WERI-Rb-1 (cell line): ENCODE data around the gene NEURL1.
A peak's percentile ranks its signal among the peaks of the same experiment; 100 is the strongest.

ENCODE experiments used
- DNase-seq: peaks from one replicate; pipeline ENCODE4 v3.0.0-alpha.2; 2020
- H3K27ac ChIP-seq: fragments of 250-450 bp; sonication (Bioruptor Pico); 2 replicates; pipeline ENCODE4 v1.5.1; 2020; ENCODE audit warnings: mild to moderate bottlenecking, moderate library complexity
- H3K27me3 ChIP-seq: fragments of 250-450 bp; sonication (Bioruptor Pico); 2 replicates; pipeline ENCODE4 v1.5.1; 2021; ENCODE audit warnings: mild to moderate bottlenecking, low read depth, moderate library complexity; ENCODE audit not compliant: insufficient read depth, severe bottlenecking
- H3K36me3 ChIP-seq: fragments of 250-450 bp; sonication (Bioruptor Pico); 2 replicates; pipeline ENCODE4 v1.5.1; 2020; ENCODE audit warnings: mild to moderate bottlenecking, moderate library complexity
- H3K4me3 ChIP-seq: 2 replicates; pipeline ENCODE4 v1.5.1; 2011; ENCODE audit warnings: low read depth, mild to moderate bottlenecking, control low read depth, low read length
- H3K9me3 ChIP-seq: fragments of 250-450 bp; sonication (Bioruptor Pico); 2 replicates; pipeline ENCODE4 v1.5.1; 2021; ENCODE audit warnings: mild to moderate bottlenecking, moderate library complexity; ENCODE audit not compliant: severe bottlenecking
- TF ChIP-seq, protein P1 (sequence below): IDR thresholded peaks from 2 replicates; pipeline ENCODE4 v1.5.1; 2011; ENCODE audit warnings: low read depth, mild to moderate bottlenecking, control low read depth, inconsistent platforms, low read length

NEURL1 gene

GRCh38 chr10:103457896-103458583, 35.5 kb upstream of the NEURL1 start:
- TF ChIP-seq, protein P1, sequence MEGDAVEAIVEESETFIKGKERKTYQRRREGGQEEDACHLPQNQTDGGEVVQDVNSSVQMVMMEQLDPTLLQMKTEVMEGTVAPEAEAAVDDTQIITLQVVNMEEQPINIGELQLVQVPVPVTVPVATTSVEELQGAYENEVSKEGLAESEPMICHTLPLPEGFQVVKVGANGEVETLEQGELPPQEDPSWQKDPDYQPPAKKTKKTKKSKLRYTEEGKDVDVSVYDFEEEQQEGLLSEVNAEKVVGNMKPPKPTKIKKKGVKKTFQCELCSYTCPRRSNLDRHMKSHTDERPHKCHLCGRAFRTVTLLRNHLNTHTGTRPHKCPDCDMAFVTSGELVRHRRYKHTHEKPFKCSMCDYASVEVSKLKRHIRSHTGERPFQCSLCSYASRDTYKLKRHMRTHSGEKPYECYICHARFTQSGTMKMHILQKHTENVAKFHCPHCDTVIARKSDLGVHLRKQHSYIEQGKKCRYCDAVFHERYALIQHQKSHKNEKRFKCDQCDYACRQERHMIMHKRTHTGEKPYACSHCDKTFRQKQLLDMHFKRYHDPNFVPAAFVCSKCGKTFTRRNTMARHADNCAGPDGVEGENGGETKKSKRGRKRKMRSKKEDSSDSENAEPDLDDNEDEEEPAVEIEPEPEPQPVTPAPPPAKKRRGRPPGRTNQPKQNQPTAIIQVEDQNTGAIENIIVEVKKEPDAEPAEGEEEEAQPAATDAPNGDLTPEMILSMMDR: no peak
- Histone ChIP-seq H3K4me3 (no peak overlapping the region), H3K9me3 (no peaks in the 10 kb centered on the region), H3K27me3 (no peaks in the 10 kb centered on the region), H3K27ac (no peak overlapping the region), H3K36me3 (no peaks in the 10 kb centered on the region)
- no peak for DNase-seq

GRCh38 chr10:103458720-103459119, 34.8 kb upstream of the NEURL1 start, which contains the start of gene CALHM1:
TSS of gene CALHM1 (minus strand) at chr10:103458900. CDS start at chr10:103458751, 149 bp downstream.
- no peak within 1 kb of the TSS for H3K27ac ChIP-seq
- H3K27me3 ChIP-seq: no peaks in the 10 kb centered on the region
- H3K4me3 ChIP-seq: no peak within 1 kb of the TSS
- peak; percentile 85 for DNase-seq
- TF ChIP-seq, protein P1: no peak
- H3K9me3 ChIP-seq: no peaks in the 10 kb centered on the region
- H3K36me3 ChIP-seq: no peaks in the 10 kb centered on the region

GRCh38 chr10:103459615-103460014, 33.9 kb upstream of the NEURL1 start:
- H3K4me3 ChIP-seq: no peak overlapping the region

GRCh38 chr10:103463499-103463898, 30.0 kb upstream of the NEURL1 start:
- TF ChIP-seq, protein P1: no peak
- no peak for DNase-seq
- no peaks in the 10 kb centered on the region for H3K9me3 ChIP-seq
- no peaks in the 10 kb centered on the region for H3K36me3 ChIP-seq
- no peak overlapping the region for H3K4me3 ChIP-seq
- H3K27ac ChIP-seq: no peak overlapping the region
- H3K27me3 ChIP-seq: no peaks in the 10 kb centered on the region

More at GRCh38 chr10:103459615-103460014, 33.9 kb upstream of the NEURL1 start:
- no peak overlapping the region for H3K27ac ChIP-seq
- no peak for DNase-seq
- no peaks in the 10 kb centered on the region for H3K27me3 ChIP-seq
- no peaks in the 10 kb centered on the region for H3K36me3 ChIP-seq
- H3K9me3 ChIP-seq: no peaks in the 10 kb centered on the region
- TF ChIP-seq, protein P1: no peak

DNA sequence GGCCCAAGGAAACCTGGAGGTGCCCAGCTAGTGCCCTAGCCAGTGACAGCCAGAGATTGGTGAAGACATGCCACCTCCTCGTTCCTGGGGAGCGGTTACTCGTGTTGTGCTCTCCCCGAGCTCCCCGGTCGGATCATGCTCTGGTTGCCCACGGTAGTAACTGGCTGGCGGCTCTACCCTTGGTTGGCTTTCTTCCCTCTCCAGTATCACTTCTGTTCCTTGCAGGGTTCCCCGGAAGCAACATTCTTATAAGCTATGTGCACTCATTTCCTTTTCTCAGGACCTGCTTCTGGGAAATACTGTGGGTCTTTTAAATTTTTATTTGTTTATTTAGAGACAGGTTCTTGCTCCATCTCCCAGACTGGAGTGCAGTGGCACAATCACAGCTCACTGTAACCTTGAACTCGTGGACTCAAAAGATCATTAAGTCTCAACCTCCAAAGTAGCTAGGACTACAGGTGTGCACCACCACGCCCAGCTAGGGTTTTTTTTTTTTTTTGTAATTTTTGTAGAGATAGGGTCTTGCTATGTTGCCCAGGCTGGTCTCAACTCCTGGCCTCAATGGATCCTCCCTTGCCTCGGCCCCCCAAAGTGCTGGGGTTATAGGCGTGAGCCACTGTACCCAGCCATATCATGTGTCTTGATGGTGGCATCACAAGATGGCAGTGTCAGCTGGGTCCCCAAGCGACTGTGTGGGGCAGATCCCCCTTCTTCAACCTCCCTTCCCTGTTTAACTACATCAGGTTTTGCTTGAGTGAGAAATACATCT, 27.9 kb upstream of the NEURL1 start:
- DNase-seq: no peak
- H3K27ac ChIP-seq: no peak overlapping the region
- H3K9me3 ChIP-seq: no peaks in the 10 kb centered on the region
- H3K4me3 ChIP-seq: no peak overlapping the region
- H3K36me3 ChIP-seq: no peaks in the 10 kb centered on the region
- H3K27me3 ChIP-seq: no peaks in the 10 kb centered on the region
- TF ChIP-seq, protein P1: no peak
